ENCODE results near the gene TRIM67.

TRIM67 gene

GRCh38 chr1:231188072-231188471, 26.2 kb downstream of the TRIM67 start:
- no peaks in the 10 kb centered on the region for H3K4me1 Mint-ChIP-seq
- no peaks in the 10 kb centered on the region for H3K36me3 Mint-ChIP-seq (ENCODE audit: low read depth)
- H3K27me3 Mint-ChIP-seq (ENCODE audit: low read depth): peaks cover 57% of the 10 kb centered on the region
- H3K9me3 Mint-ChIP-seq: peaks cover 8% of the 10 kb centered on the region
- TF ChIP-seq, protein P1, sequence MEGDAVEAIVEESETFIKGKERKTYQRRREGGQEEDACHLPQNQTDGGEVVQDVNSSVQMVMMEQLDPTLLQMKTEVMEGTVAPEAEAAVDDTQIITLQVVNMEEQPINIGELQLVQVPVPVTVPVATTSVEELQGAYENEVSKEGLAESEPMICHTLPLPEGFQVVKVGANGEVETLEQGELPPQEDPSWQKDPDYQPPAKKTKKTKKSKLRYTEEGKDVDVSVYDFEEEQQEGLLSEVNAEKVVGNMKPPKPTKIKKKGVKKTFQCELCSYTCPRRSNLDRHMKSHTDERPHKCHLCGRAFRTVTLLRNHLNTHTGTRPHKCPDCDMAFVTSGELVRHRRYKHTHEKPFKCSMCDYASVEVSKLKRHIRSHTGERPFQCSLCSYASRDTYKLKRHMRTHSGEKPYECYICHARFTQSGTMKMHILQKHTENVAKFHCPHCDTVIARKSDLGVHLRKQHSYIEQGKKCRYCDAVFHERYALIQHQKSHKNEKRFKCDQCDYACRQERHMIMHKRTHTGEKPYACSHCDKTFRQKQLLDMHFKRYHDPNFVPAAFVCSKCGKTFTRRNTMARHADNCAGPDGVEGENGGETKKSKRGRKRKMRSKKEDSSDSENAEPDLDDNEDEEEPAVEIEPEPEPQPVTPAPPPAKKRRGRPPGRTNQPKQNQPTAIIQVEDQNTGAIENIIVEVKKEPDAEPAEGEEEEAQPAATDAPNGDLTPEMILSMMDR (IDR thresholded peaks at IDR 0.05; ENCODE audit: unreplicated experiment in 3 of 3): no peak
- H3K27ac Mint-ChIP-seq: no peak overlapping the region
- H3K4me3 Mint-ChIP-seq: no peak overlapping the region

GRCh38 chr1:231188768-231189167, 26.9 kb downstream of the TRIM67 start:
- no peak overlapping the region for H3K4me3 Mint-ChIP-seq
- peaks cover 6% of the 10 kb centered on the region for H3K4me1 Mint-ChIP-seq
- H3K9me3 Mint-ChIP-seq: peaks cover 8% of the 10 kb centered on the region
- TF ChIP-seq, protein P1 (IDR thresholded peaks at IDR 0.05; ENCODE audit: unreplicated experiment in 3 of 3): no peak
- H3K27me3 Mint-ChIP-seq (ENCODE audit: low read depth): peaks cover 59% of the 10 kb centered on the region
- no peaks in the 10 kb centered on the region for H3K36me3 Mint-ChIP-seq (ENCODE audit: low read depth)
- no peak overlapping the region for H3K27ac Mint-ChIP-seq

DNA sequence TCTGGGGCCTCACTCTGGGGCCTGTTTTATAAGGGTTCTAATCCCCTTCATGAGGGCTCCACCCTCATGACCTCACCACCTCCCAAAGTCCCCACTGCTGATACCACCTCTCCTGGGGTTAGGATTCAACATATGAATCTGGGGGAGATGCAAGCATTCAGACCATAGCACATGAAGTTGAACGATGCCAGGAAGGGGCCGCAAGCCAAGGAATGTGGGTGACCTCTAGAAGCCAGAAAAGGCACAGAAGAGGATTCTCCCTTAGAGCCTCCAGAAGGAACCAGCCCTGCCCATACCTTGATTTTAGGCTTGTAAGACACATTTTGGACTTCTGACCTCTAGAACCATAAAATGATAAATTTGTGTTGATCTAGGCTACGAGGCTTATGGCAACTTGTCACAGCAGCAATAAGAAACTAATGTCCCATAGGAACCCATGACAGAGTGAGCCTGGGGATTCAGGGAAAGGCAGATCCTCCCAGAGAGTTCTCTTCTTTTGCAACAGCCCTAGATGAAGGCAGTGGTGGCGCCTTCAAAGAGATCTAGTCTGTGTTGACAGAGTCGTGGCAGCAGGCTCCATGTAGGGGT, 27.9 kb downstream of the TRIM67 start:
- Mint-ChIP-seq H3K4me3 (no peak overlapping the region), H3K4me1 (peaks cover 6% of the 10 kb centered on the region), H3K9me3 (peaks cover 8% of the 10 kb centered on the region), H3K27me3 (ENCODE audit: low read depth) (peaks cover 52% of the 10 kb centered on the region), H3K36me3 (ENCODE audit: low read depth) (no peaks in the 10 kb centered on the region), H3K27ac (no peak overlapping the region)
- TF ChIP-seq, protein P1 (IDR thresholded peaks at IDR 0.05; ENCODE audit: unreplicated experiment in 3 of 3): no peak

DNA sequence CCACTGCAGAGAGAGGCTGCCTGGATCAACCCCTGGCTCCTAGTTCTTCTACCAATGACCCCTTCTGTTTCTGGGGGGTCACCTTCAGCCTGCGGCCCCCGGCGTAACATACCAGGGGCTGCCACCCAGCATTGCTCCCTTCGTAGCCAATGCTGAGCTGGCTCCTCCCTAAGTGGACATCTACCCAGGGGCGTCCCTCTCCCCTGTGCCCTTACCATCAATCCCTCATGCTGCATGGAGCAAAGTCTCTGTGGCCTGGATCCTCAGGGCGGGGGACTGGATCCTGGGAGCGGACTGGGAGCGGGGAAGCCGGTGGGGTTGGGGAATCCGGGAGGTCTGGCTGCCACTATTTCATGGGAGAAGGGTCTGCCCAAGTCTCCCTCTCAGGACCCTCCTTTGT, 28.6 kb downstream of the TRIM67 start:
- H3K4me1 Mint-ChIP-seq: peaks cover 6% of the 10 kb centered on the region
- no peaks in the 10 kb centered on the region for H3K36me3 Mint-ChIP-seq (ENCODE audit: low read depth)
- peaks cover 8% of the 10 kb centered on the region for H3K9me3 Mint-ChIP-seq
- TF ChIP-seq, protein P1 (IDR thresholded peaks at IDR 0.05; ENCODE audit: unreplicated experiment in 3 of 3): no peak
- H3K27ac Mint-ChIP-seq: no peak overlapping the region
- peaks cover 47% of the 10 kb centered on the region for H3K27me3 Mint-ChIP-seq (ENCODE audit: low read depth)
- H3K4me3 Mint-ChIP-seq: no peak overlapping the region

DNA sequence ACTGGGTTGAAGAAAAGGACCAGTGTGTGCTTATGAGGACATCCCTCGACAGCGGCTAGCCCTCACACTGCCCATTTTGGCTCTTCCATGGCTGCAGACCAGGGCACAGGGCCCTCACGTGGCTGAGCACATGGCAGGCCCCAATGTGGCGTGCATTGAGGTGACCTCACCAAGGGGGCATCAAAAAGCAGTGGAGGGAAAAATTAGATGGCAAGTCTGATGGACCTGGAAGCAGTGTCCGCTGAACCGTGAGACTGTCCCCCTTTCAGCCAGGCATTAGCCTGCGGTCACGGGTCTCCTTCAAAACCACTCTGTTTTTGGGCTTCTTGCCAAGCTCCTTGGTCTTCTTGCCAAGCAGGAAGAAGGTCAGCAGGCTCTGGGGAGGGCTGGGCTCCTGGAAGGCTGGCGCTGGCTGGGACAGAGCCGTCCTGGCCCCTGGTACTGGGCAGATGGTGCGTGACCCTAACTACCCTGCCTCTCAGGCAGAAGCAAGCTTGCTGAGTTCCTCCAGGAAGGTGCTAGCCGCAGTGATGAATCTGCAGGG, 30.8 kb downstream of the TRIM67 start:
- no peak overlapping the region for H3K27ac Mint-ChIP-seq

More for the DNA sequence above, 30.8 kb downstream of the TRIM67 start:
- no peaks in the 10 kb centered on the region for H3K36me3 Mint-ChIP-seq (ENCODE audit: low read depth)
- peaks cover 8% of the 10 kb centered on the region for H3K9me3 Mint-ChIP-seq
- H3K4me1 Mint-ChIP-seq: peaks cover 6% of the 10 kb centered on the region
- no peak overlapping the region for H3K4me3 Mint-ChIP-seq
- TF ChIP-seq, protein P1 (IDR thresholded peaks at IDR 0.05; ENCODE audit: unreplicated experiment in 3 of 3): no peak
- peaks cover 39% of the 10 kb centered on the region for H3K27me3 Mint-ChIP-seq (ENCODE audit: low read depth)
